Uterus (tissue), 2 donors: ENCODE results near the gene EXOSC1.

ENCODE experiments used
- CTCF ChIP-seq, 4 experiments: fragments of 200-600 bp in 2 of 4; fragments of 450-650 bp in 2 of 4; sonication (generic) in 2 of 4; IDR thresholded peaks; one replicate each; pipeline ENCODE4 v1.5.1; 2016 to 2019; ENCODE audit warnings: antibody characterized with exemption in 4 of 4, mild to moderate bottlenecking in 2 of 4, moderate library complexity in 1 of 4
- POLR2A ChIP-seq, 2 donors: fragments of 450-650 bp; IDR thresholded peaks; one replicate each; pipeline ENCODE4 v1.6.1; 2016; ENCODE audit warnings: antibody characterized with exemption in 2 of 2, mild to moderate bottlenecking in 1 of 2, moderate library complexity in 1 of 2

GRCh38 chr10:97412891-97413304 lies 32.9 kb downstream of the EXOSC1 start:
- no peak for TF ChIP-seq POLR2A (IDR thresholded peaks at IDR 0.05)
- no peak for TF ChIP-seq CTCF (IDR thresholded peaks at IDR 0.05)
